Upper lobe of left lung (tissue), 4 donors: ENCODE measurements around the gene UCP3.

Experiments used
- POLR2AphosphoS5 ChIP-seq, 2 donors: sonication (generic); formaldehyde crosslinking; IDR thresholded peaks; one replicate each; pipeline ENCODE4 v1.5.1; 2017; ENCODE audit warnings: antibody characterized with exemption in 2 of 2
- TF ChIP-seq, protein P1 (sequence below), 6 experiments: fragments of 450-650 bp in 4 of 6; fragments of 200-600 bp in 2 of 6; sonication (generic) in 2 of 6; IDR thresholded peaks; one replicate each; pipeline ENCODE4 v1.5.1; 2016 to 2019; ENCODE audit warnings: antibody characterized with exemption in 6 of 6

DNA sequence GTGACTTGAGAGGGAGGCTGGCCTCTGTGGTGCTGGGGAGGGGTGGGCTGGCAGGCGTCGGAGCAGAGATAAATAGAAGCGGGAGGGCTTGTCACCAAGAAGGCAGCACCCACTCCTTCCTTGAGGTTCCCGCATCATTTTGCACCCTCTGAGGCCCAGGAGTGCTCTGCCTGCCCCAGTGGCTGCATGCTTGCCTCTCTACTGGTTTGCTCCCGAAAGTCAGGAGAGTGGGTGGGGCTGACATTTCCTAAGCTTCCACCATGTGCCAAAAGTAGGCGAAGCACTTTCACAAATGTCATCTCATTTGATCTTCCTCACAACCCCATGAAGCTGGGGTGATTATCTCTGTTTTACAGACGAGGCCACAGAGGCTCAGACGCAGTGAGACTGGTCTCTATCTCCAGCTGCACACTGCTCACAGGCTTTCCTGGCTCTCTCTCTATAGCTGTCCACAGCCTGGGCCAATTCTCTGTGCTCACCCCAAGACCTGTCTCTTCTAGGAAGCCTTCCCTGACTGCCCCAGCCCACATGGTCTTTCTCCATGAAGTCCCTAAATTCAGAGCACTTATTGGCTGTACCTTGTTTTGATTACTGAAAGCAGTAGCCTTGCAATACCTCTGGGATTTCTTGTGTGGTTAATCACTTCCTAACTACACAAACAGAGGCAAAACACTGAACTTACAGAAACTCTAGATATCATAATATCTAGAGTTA is 2.6 kb upstream of the UCP3 start:
- TF ChIP-seq, protein P1, sequence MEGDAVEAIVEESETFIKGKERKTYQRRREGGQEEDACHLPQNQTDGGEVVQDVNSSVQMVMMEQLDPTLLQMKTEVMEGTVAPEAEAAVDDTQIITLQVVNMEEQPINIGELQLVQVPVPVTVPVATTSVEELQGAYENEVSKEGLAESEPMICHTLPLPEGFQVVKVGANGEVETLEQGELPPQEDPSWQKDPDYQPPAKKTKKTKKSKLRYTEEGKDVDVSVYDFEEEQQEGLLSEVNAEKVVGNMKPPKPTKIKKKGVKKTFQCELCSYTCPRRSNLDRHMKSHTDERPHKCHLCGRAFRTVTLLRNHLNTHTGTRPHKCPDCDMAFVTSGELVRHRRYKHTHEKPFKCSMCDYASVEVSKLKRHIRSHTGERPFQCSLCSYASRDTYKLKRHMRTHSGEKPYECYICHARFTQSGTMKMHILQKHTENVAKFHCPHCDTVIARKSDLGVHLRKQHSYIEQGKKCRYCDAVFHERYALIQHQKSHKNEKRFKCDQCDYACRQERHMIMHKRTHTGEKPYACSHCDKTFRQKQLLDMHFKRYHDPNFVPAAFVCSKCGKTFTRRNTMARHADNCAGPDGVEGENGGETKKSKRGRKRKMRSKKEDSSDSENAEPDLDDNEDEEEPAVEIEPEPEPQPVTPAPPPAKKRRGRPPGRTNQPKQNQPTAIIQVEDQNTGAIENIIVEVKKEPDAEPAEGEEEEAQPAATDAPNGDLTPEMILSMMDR (IDR thresholded peaks at IDR 0.05), result no peak
- no peak for TF ChIP-seq POLR2AphosphoS5 (IDR thresholded peaks at IDR 0.05)
